ENCODE results near the gene CDK8.

CDK8 gene

DNA sequence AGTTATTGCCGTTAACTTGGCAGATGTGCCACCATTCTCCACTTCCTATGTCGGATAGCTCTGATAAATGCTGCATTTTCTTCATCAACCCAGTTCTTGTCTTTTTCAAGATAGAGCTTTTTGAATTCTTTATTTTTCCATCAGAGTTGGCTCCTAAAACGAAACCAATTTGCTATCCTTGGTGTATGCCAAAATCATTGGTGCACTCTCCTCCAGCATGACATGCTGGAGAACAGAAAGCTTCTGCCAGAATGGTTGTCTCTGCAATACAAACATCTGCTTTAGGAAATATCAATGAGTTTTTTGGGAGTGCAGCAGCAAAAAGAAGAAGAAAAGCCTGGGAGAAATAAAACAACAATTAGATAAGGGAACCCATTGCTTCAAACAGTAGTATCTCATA, 124.2 kb downstream of the CDK8 start:
- DNase-seq (ENCODE audit: low read depth) = no peak

DNA sequence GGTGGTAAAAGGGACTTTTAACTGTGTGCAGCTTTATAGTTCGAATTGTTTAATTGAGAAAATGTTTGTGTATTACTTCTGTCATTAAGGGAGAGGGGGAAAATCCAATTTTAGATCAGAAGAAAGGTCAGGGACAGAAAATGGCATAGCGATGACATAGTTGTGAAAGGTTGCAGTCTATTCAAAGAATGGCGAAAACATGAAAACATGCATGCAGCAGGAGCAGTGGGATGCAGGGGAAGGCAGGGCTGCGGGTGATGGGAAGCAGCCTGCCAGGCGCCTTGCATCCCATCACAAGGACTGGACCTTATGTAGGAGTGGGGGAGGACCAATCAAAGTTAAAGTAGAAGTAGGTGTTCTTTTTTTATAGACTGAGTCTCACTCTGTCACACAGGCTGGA, 125.9 kb downstream of the CDK8 start:
- H3K4me3 ChIP-seq (ENCODE audit: low read length) = no peak overlapping the region
- no peak for DNase-seq (ENCODE audit: low read depth)
- TF ChIP-seq CTCF (conservative IDR thresholded peaks at IDR 0.05; ENCODE audit: low read depth, low read length) = no peak

More for the DNA sequence above, 124.2 kb downstream of the CDK8 start:
- no peak for TF ChIP-seq CTCF (conservative IDR thresholded peaks at IDR 0.05; ENCODE audit: low read depth, low read length)
- no peak overlapping the region for H3K4me3 ChIP-seq (ENCODE audit: low read length)

- TF ChIP-seq CTCF (conservative IDR thresholded peaks at IDR 0.05; ENCODE audit: low read depth, low read length) = no peak
- DNase-seq (ENCODE audit: low read depth) = no peak
- no peak overlapping the region for H3K4me3 ChIP-seq (ENCODE audit: low read length)
Measured at GRCh38 chr13:26380930-26381329, 127.0 kb downstream of the CDK8 start.

- no peak overlapping the region for H3K4me3 ChIP-seq (ENCODE audit: low read length)
- DNase-seq (ENCODE audit: low read depth) = no peak
- no peak for TF ChIP-seq CTCF (conservative IDR thresholded peaks at IDR 0.05; ENCODE audit: low read depth, low read length)
Measured at GRCh38 chr13:26382366-26382765, 128.4 kb downstream of the CDK8 start.

DNA sequence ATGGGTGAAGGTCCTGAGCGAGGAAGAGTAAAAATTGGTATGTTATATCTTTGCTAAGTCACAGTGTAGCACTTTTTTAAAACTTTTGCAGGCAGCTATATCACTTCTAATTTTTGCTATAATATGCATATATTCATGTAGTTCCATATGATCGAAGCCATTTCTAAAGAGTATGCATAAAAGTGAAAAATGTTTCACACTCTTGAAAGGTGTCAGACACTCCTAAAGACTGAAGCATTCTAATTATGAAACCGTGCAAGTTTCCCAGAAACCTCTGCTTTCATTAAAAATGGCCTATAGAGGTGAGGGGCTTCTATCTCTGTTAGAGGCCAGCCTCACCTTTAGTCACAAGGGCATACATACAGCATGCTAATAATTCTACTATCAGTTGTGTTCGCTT, 128.9 kb downstream of the CDK8 start:
- no peak for DNase-seq (ENCODE audit: low read depth)
- no peak overlapping the region for H3K4me3 ChIP-seq (ENCODE audit: low read length)
- TF ChIP-seq CTCF (conservative IDR thresholded peaks at IDR 0.05; ENCODE audit: low read depth, low read length) = no peak

DNA sequence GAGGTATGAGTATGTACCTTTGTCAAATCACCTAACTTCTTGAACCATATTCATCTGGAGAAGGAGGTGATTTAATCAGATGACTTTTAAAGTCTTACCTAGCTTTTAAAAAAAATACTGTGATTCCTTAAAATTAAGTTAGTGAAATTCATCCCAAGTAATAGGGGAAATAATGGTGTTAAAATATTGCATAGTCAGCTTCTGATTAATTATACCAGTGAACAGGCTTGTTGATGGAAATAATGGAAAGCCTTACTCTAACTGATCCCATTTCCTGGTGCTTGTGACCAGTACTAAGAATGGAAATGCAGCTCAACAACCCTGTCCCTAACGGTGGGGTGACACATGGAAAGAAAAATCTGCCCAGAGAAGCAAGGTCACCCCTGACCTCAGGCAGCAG, 130.7 kb downstream of the CDK8 start:
- no peak for TF ChIP-seq CTCF (conservative IDR thresholded peaks at IDR 0.05; ENCODE audit: low read depth, low read length)
- no peak for DNase-seq (ENCODE audit: low read depth)
- no peak overlapping the region for H3K4me3 ChIP-seq (ENCODE audit: low read length)

DNA sequence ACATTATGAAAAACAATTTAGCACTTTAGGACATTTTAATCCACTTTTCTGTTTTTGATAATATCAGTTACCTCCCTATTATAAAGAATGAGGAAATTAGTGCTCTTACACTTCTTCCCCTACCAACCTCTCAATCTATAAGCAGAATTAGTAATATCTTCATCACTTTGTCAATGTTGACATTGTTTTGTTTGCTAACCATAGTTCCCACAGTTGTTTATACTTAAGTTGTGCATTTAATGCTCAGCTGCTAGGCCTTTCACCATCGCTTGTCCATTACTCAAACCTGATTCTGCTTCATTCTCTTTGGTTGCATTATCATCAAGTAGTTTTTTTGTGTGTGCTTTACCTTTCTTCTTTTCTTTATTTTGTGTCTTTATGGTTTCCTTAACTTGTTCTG, 132.1 kb downstream of the CDK8 start:
- no peak overlapping the region for H3K4me3 ChIP-seq (ENCODE audit: low read length)
- no peak for TF ChIP-seq CTCF (conservative IDR thresholded peaks at IDR 0.05; ENCODE audit: low read depth, low read length)
- DNase-seq (ENCODE audit: low read depth) = no peak
